ENCODE results near the gene MYADM. TPM values are rescaled to one million over a fixed set of nuclear protein-coding genes. Genes with fewer than 3 reads are reported as not detected.
A peak's percentile ranks its signal among the peaks of the same experiment; 100 is the strongest.

The MYADM gene
- total RNA-seq, 2 experiments from 2014 or later: 40.3 to 45.5 TPM

DNA sequence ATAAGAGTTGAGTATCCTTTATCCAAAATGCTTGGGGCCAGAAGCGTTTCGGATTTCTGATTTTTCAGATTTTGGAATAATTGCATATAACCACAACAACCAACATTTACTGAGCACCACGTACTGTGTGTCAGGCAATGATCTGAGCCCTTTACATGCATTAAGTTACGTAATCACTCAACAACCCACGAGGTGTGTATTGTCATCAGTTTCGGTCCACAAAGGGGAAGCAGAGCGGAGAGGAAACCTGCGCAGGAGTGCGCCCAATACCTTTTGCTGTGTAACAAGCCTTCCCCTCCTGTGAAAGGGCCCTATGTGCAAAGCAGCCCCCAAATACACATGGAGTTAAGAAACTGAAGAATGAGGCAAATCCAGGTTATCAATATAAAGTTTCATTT lies 22.8 kb upstream of the MYADM start:
- Mint-ChIP-seq H3K36me3 (no peaks in the 10 kb centered on the region), H3K27me3 (peaks cover 18% of the 10 kb centered on the region), H3K4me3 (no peak overlapping the region), H3K9me3 (no peaks in the 10 kb centered on the region), H3K4me1 (ENCODE audit: low read depth) (peaks cover 4% of the 10 kb centered on the region), H3K27ac (no peak overlapping the region)
- DNase-seq: no peak
- POLR2A ChIA-PET: no interaction called here
- intact Hi-C loops (cut with micrococcal nuclease): loop anchor here (5.0 kb wide), 1 partner anchor 37 kb away; the partner anchor contains the start of gene PRKCG
- CTCF ChIA-PET: no interaction called here

DNA sequence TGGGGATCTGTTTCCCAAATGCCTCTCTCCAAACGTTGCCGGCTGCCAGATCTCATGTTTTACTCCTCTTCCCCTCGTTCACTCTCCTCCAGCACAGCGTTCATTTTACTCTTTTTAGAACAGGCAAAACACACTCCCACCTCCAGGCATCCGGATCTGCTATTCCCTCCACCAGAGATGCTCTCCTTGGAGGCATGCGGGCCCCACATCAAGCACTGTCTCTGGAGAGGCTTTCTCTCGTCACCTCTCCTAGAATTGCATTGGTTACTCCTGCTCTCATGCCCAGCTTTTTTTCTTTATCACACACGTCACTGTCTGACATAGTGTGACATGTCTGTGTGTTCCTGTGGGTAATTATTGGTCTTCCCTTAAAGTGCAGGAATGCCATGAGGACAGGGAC lies 20.1 kb upstream of the MYADM start:
- peaks cover 27% of the 10 kb centered on the region for H3K27me3 Mint-ChIP-seq
- no peak for DNase-seq
- intact Hi-C loops (cut with micrococcal nuclease): no loop called here
- peaks cover 5% of the 10 kb centered on the region for H3K4me1 Mint-ChIP-seq (ENCODE audit: low read depth)
- POLR2A ChIA-PET: no interaction called here
- no peak overlapping the region for H3K4me3 Mint-ChIP-seq
- no peaks in the 10 kb centered on the region for H3K36me3 Mint-ChIP-seq
- CTCF ChIA-PET: interaction anchor here (0.9 kb wide), 1 partner anchor 182 kb away, joined by 4 read pairs; no protein-coding TSS in a partner anchor
- no peak overlapping the region for H3K27ac Mint-ChIP-seq
- no peaks in the 10 kb centered on the region for H3K9me3 Mint-ChIP-seq

DNA sequence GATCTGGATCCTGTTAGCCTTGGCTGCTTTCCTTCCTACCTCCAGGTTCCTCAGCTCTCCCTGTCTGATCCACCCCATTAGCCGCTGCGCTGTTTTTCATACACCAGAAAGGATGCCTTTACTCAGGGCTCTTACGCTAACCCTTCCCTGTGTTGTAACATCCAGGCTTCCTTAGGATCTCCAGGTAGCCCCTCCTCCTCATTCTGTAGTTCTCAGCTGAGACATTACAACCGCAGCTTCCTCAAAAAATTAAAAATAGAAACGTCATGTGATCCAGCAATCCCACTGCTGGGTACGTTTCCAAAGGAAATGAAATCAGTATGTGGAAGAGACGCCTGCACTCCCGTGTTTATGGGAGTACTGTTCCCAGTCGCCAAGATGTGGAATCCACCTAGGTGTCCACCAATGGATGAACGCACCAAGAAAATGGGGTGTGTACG lies 18.4 kb upstream of the MYADM start:
- H3K4me1 Mint-ChIP-seq (ENCODE audit: low read depth): peaks cover 5% of the 10 kb centered on the region
- no peak overlapping the region for H3K27ac Mint-ChIP-seq
- no peak overlapping the region for H3K4me3 Mint-ChIP-seq
- H3K27me3 Mint-ChIP-seq: peaks cover 30% of the 10 kb centered on the region
- ChIA-PET POLR2A (no interaction called here), CTCF (interaction anchor here (0.9 kb wide), 1 partner anchor 56 kb away, joined by 3 read pairs; no protein-coding TSS in a partner anchor)
- H3K9me3 Mint-ChIP-seq: no peaks in the 10 kb centered on the region
- no peaks in the 10 kb centered on the region for H3K36me3 Mint-ChIP-seq
- no peak for DNase-seq
- intact Hi-C loops (cut with micrococcal nuclease): no loop called here

DNA sequence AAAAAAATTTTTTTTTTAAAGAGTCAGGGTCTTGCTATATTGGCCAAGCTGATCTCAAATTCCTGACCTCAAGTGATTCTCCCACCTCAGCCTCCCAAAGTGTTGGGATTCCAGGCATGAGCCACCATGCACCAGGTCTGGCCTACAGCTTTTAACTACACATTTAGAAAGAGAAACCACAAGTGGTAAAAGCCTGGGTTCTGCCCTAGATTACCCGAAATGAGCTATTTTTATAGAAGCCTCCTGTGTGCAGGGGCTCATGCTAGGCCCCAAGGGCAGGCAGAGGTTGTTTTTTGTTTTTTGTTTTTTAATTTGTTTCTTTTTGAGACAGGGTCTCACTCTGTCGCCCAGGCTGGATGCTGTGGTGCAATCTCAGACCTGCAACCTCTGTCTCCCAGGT lies 14.0 kb upstream of the MYADM start:
- no peak for DNase-seq
- intact Hi-C loops (cut with micrococcal nuclease): loop anchor here (2.0 kb wide), 1 partner anchor 27 kb away; no protein-coding TSS in a partner anchor
- Mint-ChIP-seq H3K27me3 (peaks cover 22% of the 10 kb centered on the region), H3K4me3 (no peak overlapping the region), H3K4me1 (ENCODE audit: low read depth) (peaks cover 5% of the 10 kb centered on the region), H3K36me3 (no peaks in the 10 kb centered on the region), H3K9me3 (no peaks in the 10 kb centered on the region), H3K27ac (no peak overlapping the region)
- CTCF ChIA-PET: interaction anchor here (0.6 to 3.1 kb wide), 8 partner anchors 13 to 1747 kb away, joined by 3 to 33 read pairs (median 6); partner anchors contain the start of gene MYADM
- POLR2A ChIA-PET: no interaction called here

DNA sequence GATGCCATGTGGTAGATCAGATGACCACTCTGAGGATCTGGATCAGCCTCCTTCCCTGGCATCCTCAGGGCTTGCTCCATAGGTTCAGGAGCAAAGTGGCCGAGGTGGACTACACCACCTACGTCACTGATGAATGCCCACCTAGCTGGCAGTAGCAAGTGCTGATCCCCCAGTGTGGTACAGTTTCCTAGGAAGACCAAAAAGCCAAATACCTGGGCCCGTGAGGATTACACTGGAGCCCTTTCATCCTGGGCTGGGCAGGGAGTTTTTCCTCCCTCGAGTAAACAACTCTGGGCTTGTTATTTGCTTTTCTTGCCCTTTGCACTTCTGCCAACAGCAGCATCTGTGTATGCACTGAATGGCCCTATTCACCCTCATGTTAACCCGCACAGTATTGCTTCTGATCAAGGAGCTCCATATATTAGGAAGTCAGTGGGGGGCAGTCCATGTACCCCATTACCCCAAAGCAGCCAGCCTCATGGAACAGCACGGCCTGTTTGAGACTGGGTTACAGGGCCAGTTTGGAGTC lies 3.3 kb upstream of the MYADM start:
- no peak for DNase-seq
- CTCF ChIA-PET: no interaction called here
- Mint-ChIP-seq H3K27ac (no peak overlapping the region), H3K4me1 (ENCODE audit: low read depth) (peaks cover 15% of the 10 kb centered on the region), H3K27me3 (no peaks in the 10 kb centered on the region), H3K4me3 (no peak overlapping the region), H3K36me3 (no peaks in the 10 kb centered on the region), H3K9me3 (no peaks in the 10 kb centered on the region)
- POLR2A ChIA-PET: no interaction called here
- intact Hi-C loops (cut with micrococcal nuclease): no loop called here

DNA sequence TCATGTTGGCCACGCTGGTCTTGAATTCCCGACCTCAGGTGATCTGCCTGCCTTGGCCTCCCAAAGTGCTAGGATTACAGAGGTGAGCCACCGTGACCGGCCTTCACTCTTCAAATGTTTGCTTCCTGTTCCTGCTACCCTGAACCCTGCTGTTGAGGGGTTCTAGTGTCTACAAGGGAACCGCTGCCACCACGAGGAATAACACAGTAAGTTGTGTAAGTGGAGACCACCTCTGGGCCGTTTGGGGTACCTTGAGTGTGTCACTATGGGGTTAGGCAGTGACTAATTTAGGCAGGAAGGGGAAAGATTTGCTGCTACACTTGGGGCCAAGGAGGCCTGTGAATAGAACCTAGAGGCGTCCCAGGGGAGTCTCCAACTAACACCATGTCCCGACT lies 2.2 kb upstream of the MYADM start:
- Mint-ChIP-seq H3K27ac (no peak overlapping the region), H3K27me3 (no peaks in the 10 kb centered on the region), H3K9me3 (no peaks in the 10 kb centered on the region), H3K36me3 (peaks cover 1% of the 10 kb centered on the region), H3K4me1 (ENCODE audit: low read depth) (peaks cover 19% of the 10 kb centered on the region), H3K4me3 (peak overlapping the region; percentile 93)
- intact Hi-C loops (cut with micrococcal nuclease): loop anchor here (5.0 kb wide), 2 partner anchors 252 to 342 kb away; partner anchors contain the start of genes PRPF31 and TFPT
- ChIA-PET CTCF (interaction anchor here (1.3 kb wide), 1 partner anchor 158 kb away, joined by 4 read pairs; no protein-coding TSS in a partner anchor), POLR2A (interaction anchor here (0.6 to 2.2 kb wide), 4 partner anchors 14 to 582 kb away, joined by 3 to 7 read pairs (median 3); partner anchors contain the start of genes PRPF31 and TFPT)
- no peak for DNase-seq

DNA sequence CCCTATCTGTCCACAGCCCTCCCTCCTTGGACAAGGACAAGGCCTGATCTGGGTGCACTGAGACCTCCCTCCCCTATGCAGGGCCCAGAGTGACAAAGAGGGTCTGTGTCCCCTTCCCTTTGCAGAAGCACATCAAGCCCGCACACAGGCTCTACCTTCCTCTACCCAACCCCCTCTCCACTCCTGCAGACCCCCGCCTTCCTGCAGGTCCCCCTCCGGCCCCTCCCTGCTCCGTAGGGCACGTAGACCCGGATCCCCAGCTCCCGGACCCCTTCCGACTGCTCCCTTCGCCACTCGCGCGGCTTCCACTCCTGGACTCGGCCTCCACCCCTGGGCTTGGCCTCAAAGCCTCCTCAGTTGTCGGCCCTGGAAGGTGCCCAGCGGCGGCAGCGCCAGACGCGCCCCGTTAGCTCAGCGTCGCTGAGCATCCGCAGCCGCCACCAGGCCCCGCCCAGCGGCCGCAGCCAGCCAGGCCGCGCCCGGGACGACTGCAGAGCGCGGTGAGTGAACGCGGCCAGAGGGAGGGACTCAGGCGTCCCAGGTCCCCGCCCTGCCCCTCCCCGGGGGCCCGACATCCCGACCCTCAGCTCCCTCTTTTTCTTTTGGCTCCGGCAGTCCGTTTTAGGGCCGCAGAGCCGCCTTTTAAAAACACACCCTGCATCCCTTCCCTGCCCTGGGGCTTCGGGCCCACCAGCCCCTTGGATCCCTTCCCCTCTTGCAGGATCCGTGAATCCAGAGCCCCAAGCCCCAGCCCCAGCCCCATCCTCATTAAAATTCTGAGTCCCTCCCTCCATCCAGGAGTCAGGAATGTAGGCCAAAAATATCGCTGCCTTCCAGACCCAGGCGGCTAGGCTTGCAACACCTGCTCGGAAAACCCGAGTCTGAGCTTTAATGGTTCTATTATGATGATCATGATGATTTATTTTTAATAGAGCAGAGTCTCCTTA lies 1.5 kb upstream of the MYADM start:
- POLR2A ChIA-PET: interaction anchor here (0.6 to 2.2 kb wide), 5 partner anchors 13 to 582 kb away, joined by 3 to 7 read pairs (median 3); partner anchors contain the start of genes CNOT3, PRPF31 and TFPT
- no peaks in the 10 kb centered on the region for H3K9me3 Mint-ChIP-seq

DNA sequence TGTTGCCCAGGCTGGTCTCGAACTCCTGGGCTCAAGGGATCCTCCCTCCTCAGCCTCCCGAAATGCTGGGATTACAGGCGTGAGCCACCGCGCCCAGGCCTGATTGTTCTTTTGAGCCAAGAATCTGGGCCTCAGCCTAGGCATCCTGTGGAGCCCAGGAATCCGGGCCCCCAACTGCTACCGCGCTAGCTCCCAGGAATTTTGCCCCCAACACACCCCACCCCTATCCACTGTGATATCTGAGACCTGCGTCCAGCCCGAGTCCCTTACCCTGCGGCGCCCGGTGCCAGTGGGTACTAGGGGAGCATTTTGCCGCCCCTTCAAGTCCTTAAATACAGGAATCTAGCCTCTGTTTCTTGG lies 838 bp upstream of the MYADM start:
- Mint-ChIP-seq H3K4me3 (peak overlapping the region; percentile 93), H3K27ac (peak overlapping the region; percentile 89), H3K4me1 (ENCODE audit: low read depth) (peaks cover 28% of the 10 kb centered on the region), H3K9me3 (no peaks in the 10 kb centered on the region), H3K27me3 (no peaks in the 10 kb centered on the region), H3K36me3 (peaks cover 1% of the 10 kb centered on the region)
- ChIA-PET POLR2A (interaction anchor here (1.0 to 2.2 kb wide), 6 partner anchors 10 to 323 kb away, joined by 3 to 7 read pairs (median 6); partner anchors contain the start of genes CNOT3, MBOAT7, PRPF31 and TFPT), CTCF (interaction anchor here (0.8 to 2.3 kb wide), 4 partner anchors 13 to 163 kb away, joined by 3 to 8 read pairs (median 4); no protein-coding TSS in a partner anchor)
- intact Hi-C loops (cut with micrococcal nuclease): loop anchor here (2.0 to 5.0 kb wide), 5 partner anchors 236 to 1610 kb away; partner anchors contain the start of genes NDUFA3, PRPF31, TFPT and ZNF628
- no peak for DNase-seq

More for the DNA sequence above, 1.5 kb upstream of the MYADM start:
- intact Hi-C loops (cut with micrococcal nuclease): loop anchor here (2.0 to 5.0 kb wide), 5 partner anchors 237 to 1611 kb away; partner anchors contain the start of genes NDUFA3, PRPF31, TFPT and ZNF628
- H3K27me3 Mint-ChIP-seq: no peaks in the 10 kb centered on the region
- CTCF ChIA-PET: interaction anchor here (1.3 to 2.3 kb wide), 2 partner anchors 13 to 158 kb away, joined by 4 to 8 read pairs; no protein-coding TSS in a partner anchor
- H3K4me1 Mint-ChIP-seq (ENCODE audit: low read depth): peaks cover 23% of the 10 kb centered on the region
- DNase-seq: peak; percentile 74
- H3K4me3 Mint-ChIP-seq: peak overlapping the region; percentile 93
- H3K36me3 Mint-ChIP-seq: peaks cover 1% of the 10 kb centered on the region
- peak overlapping the region; percentile 89 for H3K27ac Mint-ChIP-seq

DNA sequence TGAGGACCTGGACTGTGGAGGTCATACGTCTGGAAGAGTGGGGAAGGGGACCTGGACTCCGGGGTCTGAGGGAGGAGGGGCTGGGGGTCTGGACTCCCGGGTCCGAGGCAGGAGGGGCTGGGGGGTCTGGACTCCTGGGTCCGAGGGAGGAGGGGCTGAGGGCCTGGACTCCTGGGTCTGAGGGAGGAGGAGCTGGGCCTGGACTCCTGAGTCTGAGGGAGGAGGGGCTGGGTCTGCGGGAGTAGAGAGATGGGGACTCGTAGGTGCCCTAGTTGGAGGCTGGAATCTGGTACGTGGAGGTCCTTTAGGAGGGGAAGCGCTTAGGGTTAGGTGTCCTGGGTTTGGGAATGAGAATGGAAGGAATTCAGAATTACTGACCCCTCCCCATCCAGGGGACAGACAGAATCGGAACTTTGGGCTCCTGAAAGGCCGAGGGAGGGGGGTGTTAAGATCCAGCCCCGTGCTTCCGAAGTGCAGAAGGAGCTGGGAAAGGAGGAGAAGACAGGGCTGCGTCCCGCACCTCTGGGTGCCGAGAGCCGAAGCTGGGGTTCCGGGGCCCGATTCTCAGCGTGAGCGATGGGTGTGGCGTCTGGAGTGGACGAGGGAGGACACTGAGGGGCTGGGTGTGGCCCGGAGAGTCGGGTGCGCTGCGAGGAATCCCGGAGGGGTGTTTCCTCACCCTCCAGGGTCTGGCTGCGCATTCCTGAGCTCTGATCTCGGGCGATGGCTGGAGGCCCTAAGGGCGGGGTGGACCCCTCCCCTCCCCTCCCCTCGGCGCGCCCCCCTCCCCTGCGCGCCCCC lies 608 bp downstream of the MYADM start:
- peak; percentile 57 for DNase-seq
- CTCF ChIA-PET: interaction anchor here (0.8 to 2.3 kb wide), 3 partner anchors 15 to 39 kb away, joined by 3 to 8 read pairs (median 3); no protein-coding TSS in a partner anchor
- intact Hi-C loops (cut with micrococcal nuclease): loop anchor here (5.0 kb wide), 2 partner anchors 249 to 339 kb away; partner anchors contain the start of genes PRPF31 and TFPT
- peaks cover 31% of the 10 kb centered on the region for H3K4me1 Mint-ChIP-seq (ENCODE audit: low read depth)
- H3K27me3 Mint-ChIP-seq: no peaks in the 10 kb centered on the region
- H3K36me3 Mint-ChIP-seq: peaks cover 4% of the 10 kb centered on the region
- POLR2A ChIA-PET: interaction anchor here (0.7 to 2.1 kb wide), 7 partner anchors 8 to 321 kb away, joined by 3 to 7 read pairs (median 4); partner anchors contain the start of genes CNOT3, MBOAT7, PRPF31 and TFPT
- H3K4me3 Mint-ChIP-seq: peak overlapping the region; percentile 93
- H3K9me3 Mint-ChIP-seq: no peaks in the 10 kb centered on the region
- peak overlapping the region; percentile 89 for H3K27ac Mint-ChIP-seq

DNA sequence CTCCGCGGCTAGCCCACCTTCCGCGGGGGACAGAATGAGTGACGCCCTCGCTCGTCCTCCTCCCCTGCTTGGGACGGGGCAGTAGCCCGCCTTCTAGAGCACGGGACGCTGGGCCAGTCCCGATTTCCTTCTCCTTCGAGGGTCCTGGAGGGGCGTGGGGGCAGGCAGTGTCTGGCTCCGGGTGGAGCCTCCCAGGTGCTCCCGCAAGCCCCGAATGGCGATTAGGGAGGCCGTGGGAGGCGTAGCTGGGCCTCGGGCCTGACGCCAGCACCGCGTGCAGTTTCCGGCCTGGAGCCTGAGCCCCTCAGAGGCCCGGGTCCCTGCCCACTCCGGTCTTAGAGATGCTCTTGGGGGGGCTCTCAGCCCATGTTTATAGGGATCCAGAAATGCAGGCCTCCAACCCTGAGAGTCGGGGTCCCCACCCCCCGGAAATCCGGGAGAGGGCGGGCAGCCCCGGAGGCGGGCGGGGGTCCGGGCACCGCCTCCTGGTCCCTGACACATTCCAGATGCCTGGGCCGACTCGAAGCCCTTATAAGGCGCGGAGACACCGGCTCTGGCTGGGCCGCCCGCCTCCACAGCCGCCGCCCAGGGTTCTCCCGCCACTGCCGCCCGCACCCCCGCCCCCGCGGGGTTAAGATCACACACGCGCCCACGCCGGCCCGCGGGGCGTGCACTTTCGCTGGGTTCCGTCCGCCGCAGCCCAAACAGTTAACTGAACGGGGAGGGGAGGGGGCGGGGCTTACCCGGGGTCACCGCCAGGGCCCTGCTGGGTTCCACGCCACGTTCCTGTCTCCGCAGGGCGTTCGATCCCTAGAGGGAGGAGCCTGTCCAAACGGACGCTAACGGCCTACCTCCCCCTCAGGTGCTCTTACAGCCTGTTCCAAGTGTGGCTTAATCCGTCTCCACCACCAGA lies 1.5 kb downstream of the MYADM start:
- ChIA-PET CTCF (no interaction called here), POLR2A (interaction anchor here (1.0 to 1.1 kb wide), 2 partner anchors 10 to 268 kb away, joined by 3 to 4 read pairs; no protein-coding TSS in a partner anchor)
- peak; percentile 90 for DNase-seq
- Mint-ChIP-seq H3K9me3 (no peaks in the 10 kb centered on the region), H3K27me3 (no peaks in the 10 kb centered on the region), H3K4me1 (ENCODE audit: low read depth) (peaks cover 40% of the 10 kb centered on the region), H3K4me3 (peak overlapping the region; percentile 76), H3K36me3 (peaks cover 12% of the 10 kb centered on the region), H3K27ac (peak overlapping the region; percentile 64)
- intact Hi-C loops (cut with micrococcal nuclease): loop anchor here (1.0 to 5.0 kb wide), 4 partner anchors 10 to 338 kb away; partner anchors contain the start of genes CNOT3, PRPF31 and TFPT

All from activated CD4-positive, alpha-beta memory T cell treated with anti-CD3 and anti-CD28 coated beads for 36 hours (primary cell).